Fibroblast of mammary gland (primary cell): ENCODE measurements around the gene RIPK3.

Source experiments
- DNase-seq: peaks from one replicate; pipeline ENCODE4 v3.0.0-alpha.2; 2010; ENCODE audit warnings: low read depth
- H3K4me3 ChIP-seq: 2 replicates; pipeline ENCODE4 v1.5.1; 2011; ENCODE audit warnings: low read depth, mild to moderate bottlenecking, low read length, moderate library complexity; ENCODE audit not compliant: control insufficient read depth
- TF ChIP-seq, protein P1 (sequence below): conservative IDR thresholded peaks from 2 replicates; pipeline ENCODE4 v1.5.1; 2011; ENCODE audit warnings: low read depth, low read length, inconsistent platforms; ENCODE audit not compliant: control insufficient read depth, insufficient read depth

RIPK3 gene

DNA sequence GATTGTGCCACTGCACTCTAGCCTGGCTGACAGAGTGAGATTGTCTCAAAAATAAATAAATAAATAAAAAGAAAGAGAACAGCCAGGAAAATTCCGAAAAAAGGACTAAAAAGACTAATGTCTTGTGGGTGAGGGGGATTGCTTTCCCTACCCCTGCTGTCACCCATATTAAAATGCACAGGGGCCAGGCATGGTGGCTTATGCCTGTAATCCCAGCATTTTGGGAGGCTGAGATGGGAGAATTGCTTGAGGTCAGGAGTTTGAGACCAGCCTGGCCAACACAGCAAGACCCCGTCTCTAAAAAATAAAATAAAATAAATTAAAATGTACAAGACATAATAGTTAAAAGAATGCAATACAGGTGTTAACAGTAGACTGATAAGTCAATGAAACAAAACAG, 46.3 kb downstream of the RIPK3 start:
- no peak for DNase-seq
- H3K4me3 ChIP-seq, result no peak overlapping the region
- TF ChIP-seq, protein P1, sequence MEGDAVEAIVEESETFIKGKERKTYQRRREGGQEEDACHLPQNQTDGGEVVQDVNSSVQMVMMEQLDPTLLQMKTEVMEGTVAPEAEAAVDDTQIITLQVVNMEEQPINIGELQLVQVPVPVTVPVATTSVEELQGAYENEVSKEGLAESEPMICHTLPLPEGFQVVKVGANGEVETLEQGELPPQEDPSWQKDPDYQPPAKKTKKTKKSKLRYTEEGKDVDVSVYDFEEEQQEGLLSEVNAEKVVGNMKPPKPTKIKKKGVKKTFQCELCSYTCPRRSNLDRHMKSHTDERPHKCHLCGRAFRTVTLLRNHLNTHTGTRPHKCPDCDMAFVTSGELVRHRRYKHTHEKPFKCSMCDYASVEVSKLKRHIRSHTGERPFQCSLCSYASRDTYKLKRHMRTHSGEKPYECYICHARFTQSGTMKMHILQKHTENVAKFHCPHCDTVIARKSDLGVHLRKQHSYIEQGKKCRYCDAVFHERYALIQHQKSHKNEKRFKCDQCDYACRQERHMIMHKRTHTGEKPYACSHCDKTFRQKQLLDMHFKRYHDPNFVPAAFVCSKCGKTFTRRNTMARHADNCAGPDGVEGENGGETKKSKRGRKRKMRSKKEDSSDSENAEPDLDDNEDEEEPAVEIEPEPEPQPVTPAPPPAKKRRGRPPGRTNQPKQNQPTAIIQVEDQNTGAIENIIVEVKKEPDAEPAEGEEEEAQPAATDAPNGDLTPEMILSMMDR, result no peak

DNA sequence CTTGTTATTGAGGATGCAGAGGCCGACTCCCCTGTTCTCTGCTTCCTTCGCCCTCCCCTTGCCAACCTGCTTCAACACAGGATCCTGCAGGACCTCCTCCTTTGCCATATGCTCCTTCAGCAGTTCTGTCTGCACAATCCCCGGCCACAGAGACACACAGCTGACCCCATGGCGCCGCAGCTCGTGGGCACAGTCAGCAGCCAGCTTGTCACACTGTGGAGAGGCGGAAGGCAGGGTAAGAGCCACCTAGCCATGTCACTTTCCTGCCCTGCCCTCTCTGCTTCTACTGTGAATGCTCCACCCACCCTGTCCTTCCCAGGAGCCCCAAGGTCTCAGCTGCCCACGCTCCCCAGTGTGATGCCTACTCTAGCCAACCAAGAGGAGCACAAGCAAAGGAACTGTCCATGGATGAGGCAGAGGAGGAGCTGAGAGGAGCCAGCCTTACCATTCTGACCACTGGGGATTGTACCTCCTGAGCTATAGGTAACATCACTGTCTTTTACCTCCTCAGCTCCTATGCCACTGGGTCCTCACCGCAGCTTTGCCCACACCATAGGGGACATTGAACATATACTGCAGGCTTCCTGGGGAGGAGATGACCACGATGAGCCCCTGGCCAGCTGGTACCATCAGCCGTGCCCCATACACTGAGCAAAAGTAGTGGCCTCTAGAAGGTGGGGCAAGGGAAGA, 47.5 kb downstream of the RIPK3 start:
- no peak for DNase-seq
- TF ChIP-seq, protein P1, result no peak
- H3K4me3 ChIP-seq, result no peak overlapping the region

DNA sequence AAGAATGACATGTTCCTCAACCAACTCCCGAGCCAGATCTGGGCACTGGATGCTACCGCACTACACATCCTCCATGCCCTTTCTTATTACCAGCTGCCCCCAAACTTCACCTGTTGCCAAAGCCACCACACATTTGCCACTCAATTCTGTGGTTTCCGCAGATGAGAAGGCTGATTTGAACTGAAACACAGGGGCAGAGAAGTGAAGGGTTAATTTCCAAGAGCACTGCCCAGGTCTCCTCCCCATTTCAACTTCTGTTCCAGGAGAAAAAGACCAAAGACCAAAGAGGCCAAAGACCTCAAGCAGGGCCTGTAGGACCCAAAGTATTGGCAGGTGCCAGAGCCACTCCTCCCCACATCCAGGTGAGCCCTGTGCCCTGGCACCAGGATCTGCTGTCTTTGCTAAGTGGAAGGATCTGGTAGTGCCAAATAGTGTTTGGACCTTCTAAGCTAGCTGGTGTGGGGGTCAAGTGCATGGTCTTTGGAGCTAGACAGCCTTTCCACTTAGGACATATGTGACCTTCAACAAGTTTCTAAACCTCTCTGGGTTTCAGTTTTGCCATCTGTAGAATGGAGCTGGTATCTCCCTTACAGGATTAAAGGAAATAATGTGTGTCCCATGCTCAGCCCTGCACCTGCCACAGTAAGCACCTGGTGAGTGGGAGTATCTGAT, 48.2 kb downstream of the RIPK3 start:
- TF ChIP-seq, protein P1, result no peak
- no peak for DNase-seq
- H3K4me3 ChIP-seq, result no peak overlapping the region

DNA sequence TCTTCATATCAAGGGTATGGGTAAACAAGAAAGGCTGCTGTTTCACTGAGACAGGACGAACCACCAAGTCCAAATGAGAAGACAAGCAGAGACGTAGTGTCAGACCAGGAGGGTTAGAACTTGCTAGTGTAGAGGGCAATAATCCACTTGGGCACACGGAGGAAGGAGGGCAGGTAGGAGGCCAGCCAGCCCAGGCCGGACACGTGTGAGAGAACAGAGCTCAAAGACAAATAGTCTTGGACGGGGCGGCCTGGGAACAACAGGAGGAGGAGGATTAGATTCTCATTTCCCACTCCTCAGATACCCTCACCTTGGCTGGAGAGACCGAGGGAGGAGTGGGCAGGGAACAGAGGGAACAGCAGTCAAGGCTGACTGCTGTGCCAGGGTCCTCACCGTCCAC, 49.0 kb downstream of the RIPK3 start:
- DNase-seq, result no peak
- H3K4me3 ChIP-seq, result no peak overlapping the region
- TF ChIP-seq, protein P1, result no peak

DNA sequence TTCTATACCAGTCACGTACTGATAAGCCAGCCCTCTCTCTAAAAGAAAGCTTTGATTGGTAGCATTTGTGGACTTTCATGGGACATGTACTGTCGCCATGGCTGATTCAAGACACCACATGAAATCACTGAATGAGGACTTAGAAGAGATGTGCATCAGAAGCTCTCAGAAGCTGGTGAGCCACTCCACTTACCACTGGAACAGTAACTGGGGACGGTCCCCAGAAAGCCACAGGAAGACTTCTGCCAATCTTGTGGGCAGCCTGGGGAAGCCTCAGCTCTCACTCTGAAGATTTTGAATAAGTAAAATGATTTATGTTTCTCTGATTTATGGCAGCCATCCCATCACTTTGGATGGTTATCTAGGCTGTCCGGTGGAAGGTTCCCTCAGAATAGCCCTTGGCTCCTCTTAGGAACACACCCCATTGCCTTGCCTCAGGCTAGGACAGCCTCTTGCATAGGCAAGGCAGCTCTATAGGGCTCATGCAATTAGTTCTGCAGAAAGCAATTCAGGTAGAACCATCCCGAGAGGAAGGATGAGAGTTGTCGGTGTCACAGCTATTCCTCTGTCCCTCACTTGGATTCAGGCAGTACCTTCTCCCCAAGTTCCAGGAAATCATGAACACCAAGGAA, 50.0 kb downstream of the RIPK3 start:
- TF ChIP-seq, protein P1, result no peak
- no peak overlapping the region for H3K4me3 ChIP-seq
- DNase-seq, result no peak

DNA sequence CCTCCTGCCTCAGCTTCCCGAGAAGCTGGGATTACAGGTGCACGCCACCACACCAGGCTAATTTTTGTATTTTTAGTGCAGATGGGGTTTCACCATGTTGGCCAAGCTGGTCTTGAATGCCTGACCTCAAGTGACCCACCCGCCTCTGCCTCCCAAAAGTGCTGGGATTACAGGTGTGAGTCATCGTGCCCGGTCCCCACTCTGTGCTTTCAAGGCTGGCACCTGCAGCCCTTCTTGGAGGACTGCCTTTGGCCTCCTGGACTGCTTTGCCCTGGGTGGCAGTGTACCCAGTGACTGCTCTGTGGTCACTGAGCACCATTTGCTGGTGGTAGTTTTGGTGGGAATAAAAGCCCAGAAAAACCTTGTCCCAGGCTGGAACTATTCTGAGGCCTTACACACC, 52.8 kb downstream of the RIPK3 start:
- H3K4me3 ChIP-seq, result no peak overlapping the region
- TF ChIP-seq, protein P1, result no peak
- DNase-seq, result no peak
